ENCODE data around the gene PIR.

PIR gene

GRCh38 chrX:15475486-15475885, 17.6 kb downstream of the PIR start:
- no peak for FAIRE-seq

- FAIRE-seq, result no peak
Measured at GRCh38 chrX:15475021-15475420, 18.1 kb downstream of the PIR start.

- FAIRE-seq, result no peak
Measured at GRCh38 chrX:15474028-15474427, 19.1 kb downstream of the PIR start.

- no peak for FAIRE-seq
Measured at GRCh38 chrX:15472531-15472930, 20.6 kb downstream of the PIR start.

GRCh38 chrX:15471028-15471427, 22.1 kb downstream of the PIR start:
- peak; percentile 97 for FAIRE-seq

- FAIRE-seq, result no peak
Measured at GRCh38 chrX:15469613-15470012, 23.5 kb downstream of the PIR start.

GRCh38 chrX:15468036-15468435, 25.1 kb downstream of the PIR start:
- peak; percentile 64 for FAIRE-seq

GRCh38 chrX:15465896-15466651, 27.1 kb downstream of the PIR start:
- FAIRE-seq, result peak; percentile 92

GRCh38 chrX:15465347-15465746, 27.8 kb downstream of the PIR start:
- FAIRE-seq, result peak; percentile 24

- FAIRE-seq, result no peak
Measured at GRCh38 chrX:15464704-15465103, 28.4 kb downstream of the PIR start.

GRCh38 chrX:15451913-15452312, 41.2 kb downstream of the PIR start:
- no peak for FAIRE-seq

- FAIRE-seq, result no peak
Measured at GRCh38 chrX:15448010-15448639, 45.0 kb downstream of the PIR start.

GRCh38 chrX:15441464-15441863, 51.7 kb downstream of the PIR start:
- no peak for FAIRE-seq

GRCh38 chrX:15438332-15438731, 54.8 kb downstream of the PIR start:
- FAIRE-seq, result no peak

- FAIRE-seq, result no peak
Measured at GRCh38 chrX:15437724-15438123, 55.4 kb downstream of the PIR start.

- FAIRE-seq, result no peak
Measured at GRCh38 chrX:15435836-15436619, 57.1 kb downstream of the PIR start.

- no peak for FAIRE-seq
Measured at GRCh38 chrX:15434205-15434604, 58.9 kb downstream of the PIR start.

GRCh38 chrX:15430584-15430983, 62.5 kb downstream of the PIR start:
- no peak for FAIRE-seq

- no peak for FAIRE-seq
Measured at GRCh38 chrX:15430076-15430475, 63.1 kb downstream of the PIR start.

- FAIRE-seq, result no peak
Measured at GRCh38 chrX:15425024-15425423, 68.1 kb downstream of the PIR start.

- FAIRE-seq, result no peak
Measured at GRCh38 chrX:15418707-15419181, 74.4 kb downstream of the PIR start.

- no peak for FAIRE-seq
Measured at GRCh38 chrX:15418041-15418706, 75.0 kb downstream of the PIR start.
